NCI-H2081 (cell line): Measurements from ENCODE around the gene CELA1.
"Not testable (repeated sequence)": the region's sequence is repeated elsewhere in the genome, so short reads cannot be mapped to it uniquely, and the experiment has no call there.

ENCODE experiments used
- DNase-seq, 2 experiments: peaks; one replicate each; lab custom pipeline; 2025; lab: John Stamatoyannopoulos, UW

CELA1 gene

GRCh38 chr12:51318057-51318806, 28.2 kb downstream of the CELA1 start:
- DNase-seq, result not testable (repeated sequence)

GRCh38 chr12:51311389-51311788, 35.1 kb downstream of the CELA1 start:
- DNase-seq, result no peak

GRCh38 chr12:51307655-51308593, 38.6 kb downstream of the CELA1 start:
- DNase-seq, result no peak

GRCh38 chr12:51306507-51306906, 40.0 kb downstream of the CELA1 start:
- no peak for DNase-seq

GRCh38 chr12:51300768-51301167, 45.7 kb downstream of the CELA1 start:
- not testable (repeated sequence) for DNase-seq

GRCh38 chr12:51295651-51296050, 50.8 kb downstream of the CELA1 start:
- DNase-seq, result no peak

- DNase-seq, result not testable (repeated sequence)
These were observed 52.4 kb downstream of the CELA1 start for GRCh38 chr12:51294097-51294496.

- DNase-seq, result no peak
These were observed 52.8 kb downstream of the CELA1 start for GRCh38 chr12:51293696-51294095.

- DNase-seq, result not testable (repeated sequence)
These were observed 54.6 kb downstream of the CELA1 start for GRCh38 chr12:51291603-51292513.

GRCh38 chr12:51285843-51286242, 60.6 kb downstream of the CELA1 start:
- DNase-seq, result no peak

- no peak for DNase-seq
These were observed 65.1 kb downstream of the CELA1 start for GRCh38 chr12:51281202-51281924.
